Parathyroid adenoma (tissue), 2 donors: ENCODE results near the gene ONECUT3.

Experiments used
- H2AFZ ChIP-seq: fragments of 300-600 bp; sonication (generic); one replicate; pipeline ENCODE4 v1.7.0; 2017; ENCODE audit warnings: antibody characterized with exemption, mild to moderate bottlenecking
- H3K27ac ChIP-seq: fragments of 300-600 bp; sonication (generic); one replicate; pipeline ENCODE4 v1.7.0; 2017
- H3K27me3 ChIP-seq: fragments of 300-600 bp; sonication (generic); one replicate; pipeline ENCODE4 v1.7.0; 2017; ENCODE audit warnings: low read length; ENCODE audit not compliant: control insufficient read depth, insufficient read depth
- H3K36me3 ChIP-seq: fragments of 300-600 bp; sonication (generic); one replicate; pipeline ENCODE4 v1.7.0; 2017; ENCODE audit warnings: low read length; ENCODE audit not compliant: control insufficient read depth, insufficient read depth
- H3K4me1 ChIP-seq: fragments of 300-600 bp; sonication (generic); one replicate; pipeline ENCODE4 v1.7.0; 2017; ENCODE audit warnings: control low read depth
- H3K4me2 ChIP-seq: fragments of 300-600 bp; sonication (generic); one replicate; pipeline ENCODE4 v1.7.0; 2017; ENCODE audit warnings: low read length
- H3K4me3 ChIP-seq: fragments of 300-600 bp; sonication (generic); one replicate; pipeline ENCODE4 v1.7.0; 2017; ENCODE audit warnings: low read depth, low read length
- H3K79me2 ChIP-seq: fragments of 300-600 bp; sonication (generic); one replicate; pipeline ENCODE4 v1.7.0; 2017; ENCODE audit warnings: control low read depth
- H3K9ac ChIP-seq: fragments of 300-600 bp; sonication (generic); one replicate; pipeline ENCODE4 v1.7.0; 2017; ENCODE audit warnings: mild to moderate bottlenecking
- H3K9me3 ChIP-seq: fragments of 300-600 bp; sonication (generic); one replicate; pipeline ENCODE4 v1.7.0; 2017; ENCODE audit warnings: low read length; ENCODE audit not compliant: control insufficient read depth
- CTCF ChIP-seq: fragments of 300-600 bp; sonication (generic); IDR thresholded peaks from one replicate; pipeline ENCODE4 v1.7.0; 2017; ENCODE audit warnings: antibody characterized with exemption, mild to moderate bottlenecking
- donor health status: primary hyperparathyroidism.

Gene ONECUT3

GRCh38 chr19:1816530-1817298, 63.4 kb downstream of the ONECUT3 start:
- no peaks in the 10 kb centered on the region for H3K27me3 ChIP-seq
- H3K4me1 ChIP-seq: peaks cover 4% of the 10 kb centered on the region
- TF ChIP-seq CTCF: no peak
- H3K9ac ChIP-seq: no peak overlapping the region
- H3K36me3 ChIP-seq: no peaks in the 10 kb centered on the region
- no peaks in the 10 kb centered on the region for H3K79me2 ChIP-seq
- H3K27ac ChIP-seq: no peak overlapping the region
- H3K9me3 ChIP-seq: no peaks in the 10 kb centered on the region
- no peak overlapping the region for H2AFZ ChIP-seq
- no peak overlapping the region for H3K4me3 ChIP-seq
- H3K4me2 ChIP-seq: no peak overlapping the region

GRCh38 chr19:1817553-1818179, 64.4 kb downstream of the ONECUT3 start:
- Histone ChIP-seq H3K4me1 (peaks cover 2% of the 10 kb centered on the region), H3K4me2 (no peak overlapping the region), H2AFZ (no peak overlapping the region), H3K36me3 (no peaks in the 10 kb centered on the region), H3K27me3 (no peaks in the 10 kb centered on the region), H3K79me2 (no peaks in the 10 kb centered on the region), H3K9ac (no peak overlapping the region), H3K9me3 (no peaks in the 10 kb centered on the region), H3K27ac (no peak overlapping the region), H3K4me3 (no peak overlapping the region)
- TF ChIP-seq CTCF: no peak

GRCh38 chr19:1818549-1819195, 65.4 kb downstream of the ONECUT3 start:
- Histone ChIP-seq H3K4me2 (no peak overlapping the region), H3K79me2 (peaks cover 3% of the 10 kb centered on the region), H3K4me3 (no peak overlapping the region), H3K27me3 (no peaks in the 10 kb centered on the region), H3K9me3 (no peaks in the 10 kb centered on the region), H3K27ac (no peak overlapping the region), H2AFZ (no peak overlapping the region), H3K4me1 (no peaks in the 10 kb centered on the region), H3K9ac (no peak overlapping the region), H3K36me3 (no peaks in the 10 kb centered on the region)
- TF ChIP-seq CTCF: no peak

- Histone ChIP-seq H3K79me2 (peaks cover 3% of the 10 kb centered on the region), H3K4me1 (no peaks in the 10 kb centered on the region), H3K27ac (no peak overlapping the region), H3K9ac (no peak overlapping the region), H3K4me3 (no peak overlapping the region), H3K9me3 (no peaks in the 10 kb centered on the region), H3K4me2 (no peak overlapping the region), H2AFZ (no peak overlapping the region), H3K36me3 (no peaks in the 10 kb centered on the region), H3K27me3 (no peaks in the 10 kb centered on the region)
- no peak for TF ChIP-seq CTCF
Measured at GRCh38 chr19:1819341-1820255, 66.3 kb downstream of the ONECUT3 start.
